GF-D8 (cell line): ENCODE measurements around the gene SLC6A11.

Experiments
- DNase-seq: peaks from one replicate; lab custom pipeline; 2025; lab: John Stamatoyannopoulos, UW

Gene SLC6A11

GRCh38 chr3:10790713-10791112 is 25.3 kb upstream of the SLC6A11 start:
- no peak for DNase-seq

DNA sequence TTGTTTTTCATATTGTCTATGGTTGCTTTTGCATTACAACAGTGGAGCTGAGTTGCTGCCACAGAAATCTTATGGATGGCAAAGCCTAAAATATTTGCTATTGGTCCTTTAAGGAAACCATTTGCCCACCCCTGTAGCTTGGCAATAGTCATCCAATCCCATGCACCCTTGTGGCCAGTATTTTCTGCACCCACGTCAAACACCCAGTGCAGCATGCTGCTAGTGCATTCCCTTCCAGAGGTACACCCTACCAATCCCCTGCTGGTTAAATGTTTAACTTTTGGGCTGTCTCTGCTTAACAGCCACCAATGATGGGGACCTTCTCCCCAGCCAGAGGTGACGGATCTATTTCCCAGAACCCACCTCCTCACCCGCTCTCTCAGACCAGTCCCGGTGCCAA is 23.8 kb upstream of the SLC6A11 start:
- no peak for DNase-seq

DNA sequence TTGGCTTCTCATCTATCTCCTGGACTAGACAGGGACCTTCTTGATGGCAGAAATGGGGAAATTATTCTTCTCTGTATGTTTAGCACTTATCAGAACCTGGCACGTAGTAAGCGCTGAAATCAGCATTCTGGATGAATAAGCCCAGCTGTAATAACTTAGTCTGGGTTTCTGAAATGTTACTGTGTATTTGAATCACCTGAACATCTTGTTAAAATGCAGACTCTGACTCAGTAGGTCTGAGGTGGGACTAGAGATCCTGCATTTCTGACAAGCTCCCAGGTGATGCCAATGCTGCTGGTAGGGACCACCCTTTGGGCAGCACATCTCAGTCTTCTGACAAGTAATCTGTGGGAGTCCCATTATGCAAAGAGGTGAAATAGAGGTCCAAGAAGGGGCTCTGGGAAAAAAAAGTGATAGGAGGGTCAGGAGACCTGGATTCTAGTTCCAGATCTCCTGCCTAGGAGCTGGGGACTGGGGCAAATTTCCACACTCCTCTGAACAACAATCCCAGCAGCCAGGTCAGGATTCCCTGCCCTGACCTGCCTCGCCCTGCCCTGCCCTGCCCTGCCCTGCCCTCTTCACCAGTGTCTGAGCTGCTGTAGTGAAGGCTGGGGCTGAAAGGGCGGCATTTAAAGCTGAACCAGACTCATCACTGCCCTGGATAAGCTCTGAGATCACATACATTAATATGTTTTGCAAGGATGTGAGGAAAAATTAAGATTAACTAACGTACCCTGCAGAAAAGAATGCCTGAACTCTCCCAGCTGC is 17.2 kb upstream of the SLC6A11 start:
- DNase-seq = no peak

- no peak for DNase-seq
Measured at GRCh38 chr3:10804183-10804648, 11.8 kb upstream of the SLC6A11 start.

GRCh38 chr3:10806006-10806405 is 10.0 kb upstream of the SLC6A11 start:
- DNase-seq = no peak

DNA sequence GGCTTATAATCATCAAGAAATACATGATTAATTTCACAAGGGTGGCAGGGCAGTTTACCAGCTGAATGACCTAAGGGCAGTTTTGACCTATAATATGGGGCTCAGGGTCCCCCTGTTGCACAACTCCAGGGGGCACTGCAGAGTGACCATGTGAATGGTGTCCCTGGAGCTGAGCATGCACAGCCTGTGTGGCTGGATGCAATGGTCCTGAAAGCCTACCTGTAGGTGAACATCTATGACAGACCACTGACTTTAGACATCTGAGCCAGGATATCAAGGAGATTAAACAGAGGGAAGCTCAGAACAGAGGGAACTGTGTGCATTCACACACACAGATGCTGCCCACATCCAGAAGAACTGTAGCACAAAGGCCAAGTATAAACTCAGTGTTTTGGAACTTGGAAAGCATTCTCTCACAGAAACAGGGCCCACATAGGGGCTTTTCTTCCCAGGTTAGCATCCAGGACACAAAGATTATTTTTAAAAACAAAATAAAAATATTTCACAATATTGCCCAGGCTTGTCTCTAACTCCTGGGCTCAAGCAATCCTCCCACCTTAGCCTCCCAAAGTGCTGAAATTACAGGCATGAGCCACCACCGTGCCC is 7.8 kb upstream of the SLC6A11 start:
- no peak for DNase-seq

- DNase-seq = no peak
Measured at GRCh38 chr3:10808974-10809373, 7.1 kb upstream of the SLC6A11 start.

DNA sequence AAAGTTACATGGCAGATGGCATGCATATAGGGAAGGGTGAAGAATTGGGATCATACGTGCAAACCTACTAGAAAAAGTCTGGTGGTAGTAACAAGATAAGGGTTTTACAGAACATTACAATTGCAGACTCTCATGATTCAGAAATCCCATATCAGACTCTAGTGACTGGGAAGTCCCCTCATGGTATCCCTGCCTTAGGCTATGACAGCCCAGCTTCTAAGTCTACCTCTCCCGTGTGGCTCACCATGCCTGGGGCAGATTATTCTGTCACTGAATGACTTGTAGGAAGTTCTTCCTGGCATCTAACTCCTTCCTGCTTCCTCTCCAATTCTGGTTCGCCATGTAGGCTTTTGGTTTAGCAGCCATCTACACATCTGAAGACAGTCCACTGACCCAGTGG is 5.7 kb upstream of the SLC6A11 start:
- DNase-seq = no peak

GRCh38 chr3:10813425-10813824 is 2.6 kb upstream of the SLC6A11 start:
- no peak for DNase-seq

DNA sequence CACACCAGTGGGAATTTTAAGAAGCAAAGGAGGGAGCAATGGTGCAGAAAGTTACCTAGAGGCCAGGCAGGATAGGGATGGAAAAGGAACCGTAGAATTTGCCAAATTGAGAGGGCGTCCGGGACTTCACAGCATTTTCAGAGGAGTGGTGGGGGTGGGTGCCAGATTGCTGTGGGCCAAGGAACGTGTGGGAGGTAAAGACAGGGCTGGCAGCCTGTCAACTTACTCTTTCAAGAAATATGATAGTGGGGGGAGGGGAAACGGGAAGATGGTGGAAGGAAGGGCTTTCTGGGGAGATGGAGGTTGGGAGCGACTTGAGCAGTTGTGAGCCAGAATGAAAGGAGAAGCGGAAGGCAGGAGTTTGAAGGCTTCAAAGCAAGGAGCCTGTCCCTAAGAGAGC is 1.4 kb upstream of the SLC6A11 start:
- no peak for DNase-seq

DNA sequence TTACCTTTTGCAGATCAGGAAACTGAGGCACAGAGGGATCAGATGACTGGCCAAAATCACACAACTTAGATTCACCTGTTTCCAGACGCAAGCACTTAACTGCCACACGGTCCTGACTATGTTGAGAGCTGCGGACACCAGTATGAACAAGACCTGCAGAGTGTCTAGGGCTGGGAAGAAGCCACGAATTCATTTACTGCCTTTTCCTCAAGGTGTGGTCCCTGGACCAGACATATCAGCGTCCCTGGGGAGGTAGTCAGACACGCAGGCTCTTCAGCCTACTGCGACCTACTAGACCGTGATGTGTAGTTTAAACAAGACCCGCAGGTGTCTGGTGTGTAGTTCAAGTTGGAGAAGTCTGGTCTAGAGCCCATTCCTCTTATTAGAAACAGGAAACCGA is 541 bp upstream of the SLC6A11 start:
- DNase-seq = no peak

DNA sequence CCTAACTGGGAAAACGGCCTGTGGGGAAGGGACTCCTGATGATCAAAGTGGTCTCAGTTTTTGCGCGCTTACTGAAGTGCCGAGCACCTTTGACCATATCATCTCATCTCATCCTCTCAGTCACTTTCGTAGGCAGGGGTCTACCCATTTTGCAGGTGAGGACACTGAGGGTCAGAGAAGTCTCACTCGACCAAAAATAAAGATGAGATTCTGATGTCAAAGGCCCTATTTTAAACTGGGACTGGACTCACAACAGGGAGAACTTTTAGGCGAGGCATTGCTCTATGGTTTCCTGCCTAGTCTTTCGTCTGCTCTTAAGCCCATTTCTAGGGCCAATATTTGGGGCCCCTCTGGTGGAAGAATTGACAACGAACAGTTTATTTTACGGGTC is 830 bp downstream of the SLC6A11 start:
- no peak for DNase-seq

DNA sequence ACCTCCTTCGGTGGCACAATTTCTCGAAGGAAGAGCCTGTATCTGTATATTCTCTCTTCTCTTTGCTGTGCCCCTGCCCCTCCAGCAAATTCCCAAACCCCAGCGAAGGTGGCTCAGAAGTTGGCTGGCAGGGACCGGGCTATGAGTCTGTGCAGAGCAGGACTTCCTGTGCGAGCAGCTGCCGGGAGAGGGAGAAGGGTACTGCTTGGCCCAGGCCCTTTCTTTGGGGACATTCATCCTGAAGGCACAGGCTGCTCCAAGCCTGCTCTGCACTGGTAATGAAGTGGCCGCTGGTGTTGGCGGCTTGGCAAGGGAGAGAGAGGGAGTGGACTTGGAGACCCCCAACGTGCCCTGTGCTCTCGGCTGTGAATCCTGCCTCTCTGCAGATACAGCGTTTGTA is 1.5 kb downstream of the SLC6A11 start:
- DNase-seq = no peak

- no peak for DNase-seq
Measured at GRCh38 chr3:10822055-10822454, 6.0 kb downstream of the SLC6A11 start.

DNA sequence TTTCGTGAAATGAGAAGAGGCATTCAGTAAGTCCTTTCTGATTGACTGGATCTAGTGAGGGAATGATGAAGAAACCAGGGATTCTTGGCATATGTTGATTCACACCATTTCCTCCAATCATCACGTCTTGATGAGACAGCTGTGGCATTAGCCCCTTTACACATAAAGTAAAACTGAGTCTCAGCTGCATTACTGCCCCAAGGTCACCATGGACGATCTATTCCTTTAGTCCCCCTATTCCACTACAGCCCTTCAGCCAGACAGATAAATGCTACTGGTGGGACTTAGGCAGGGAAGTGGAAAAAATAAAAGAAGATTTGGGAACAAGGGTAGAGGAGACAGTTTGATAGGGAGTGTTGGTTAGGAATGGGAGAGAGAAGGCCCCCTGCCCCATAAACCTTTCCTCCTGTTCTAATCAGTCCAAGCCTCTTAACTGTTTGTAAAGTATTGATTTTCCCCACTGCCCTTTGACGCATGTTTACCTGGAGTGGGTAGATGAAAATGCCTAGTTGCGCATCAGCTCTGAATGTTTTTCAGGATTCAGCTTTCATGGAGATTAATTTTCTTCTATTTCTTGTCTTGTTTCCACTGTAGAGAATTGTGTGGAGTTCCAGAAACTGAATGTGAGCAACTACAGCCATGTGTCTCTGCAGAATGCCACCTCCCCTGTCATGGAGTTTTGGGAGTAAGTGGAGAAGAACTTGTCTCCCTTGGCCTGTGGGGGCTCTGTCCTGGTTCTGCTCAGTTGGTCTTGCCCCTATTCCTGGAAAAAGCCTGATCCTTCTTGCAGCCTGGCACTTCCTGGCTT is 6.9 kb downstream of the SLC6A11 start:
- no peak for DNase-seq

DNA sequence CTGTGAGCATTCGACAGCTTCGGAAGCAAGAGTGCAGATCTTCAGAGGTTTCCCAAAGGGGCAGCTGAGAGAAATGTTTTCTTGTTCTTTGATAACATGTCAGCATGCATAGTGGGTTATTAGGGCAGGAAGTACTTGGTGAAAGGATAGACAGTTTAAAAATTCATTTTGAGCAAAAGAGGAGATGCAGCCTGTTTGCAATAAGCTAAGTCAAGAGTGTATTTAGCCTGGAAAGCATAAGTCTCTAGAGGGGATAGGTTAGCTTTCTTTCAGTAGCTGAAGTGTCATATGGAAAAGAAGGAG is 7.4 kb downstream of the SLC6A11 start:
- no peak for DNase-seq

- no peak for DNase-seq
Measured at GRCh38 chr3:10824468-10824867, 8.4 kb downstream of the SLC6A11 start.

GRCh38 chr3:10833855-10834414 is 17.9 kb downstream of the SLC6A11 start:
- no peak for DNase-seq

GRCh38 chr3:10834951-10835350 is 18.9 kb downstream of the SLC6A11 start:
- DNase-seq = no peak

DNA sequence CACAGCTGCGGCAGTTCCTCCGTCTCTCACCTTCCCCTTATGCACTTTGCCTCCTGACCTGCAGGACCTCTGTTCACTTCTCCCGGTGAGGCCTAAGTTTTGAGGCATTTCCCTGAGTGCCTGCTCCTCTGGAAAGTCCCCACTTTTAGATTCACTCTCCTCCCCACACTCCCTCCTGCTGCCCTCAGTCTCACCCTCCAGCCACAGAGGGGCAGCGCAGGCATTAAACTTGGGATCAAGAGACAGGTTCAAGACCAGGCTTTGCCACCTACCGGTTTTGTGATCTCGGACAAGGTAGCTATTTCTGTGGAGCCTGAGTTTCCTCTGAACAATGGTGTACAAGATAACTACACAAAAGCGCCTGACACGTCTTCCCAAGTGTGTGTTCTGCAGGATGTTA is 19.4 kb downstream of the SLC6A11 start:
- no peak for DNase-seq

- DNase-seq = no peak
Measured at GRCh38 chr3:10836676-10837075, 20.6 kb downstream of the SLC6A11 start.

- DNase-seq = no peak
Measured at GRCh38 chr3:10837849-10838248, 21.8 kb downstream of the SLC6A11 start.

- no peak for DNase-seq
Measured at GRCh38 chr3:10839167-10839566, 23.1 kb downstream of the SLC6A11 start.
